Effector memory CD8-positive, alpha-beta T cell (primary cell): ENCODE data around the gene JAKMIP3.
"Not testable (repeated sequence)": the region's sequence is repeated elsewhere in the genome, so short reads cannot be mapped to it uniquely, and the experiment has no call there.

Source experiments
- ATAC-seq: fragments of 150-1000 bp; cut with Tn5 transposase; replicated peaks from 2 replicates; pipeline ENCODE4 v1.10.0; 2021; ENCODE audit warnings: mild to moderate bottlenecking, moderate library complexity
- DNase-seq, 3 experiments: peaks; one replicate each; pipeline ENCODE4 v3.0.0; 2021
- H3K27ac Mint-ChIP-seq, 2 donors: one replicate each; pipeline ENCODE4 v1.8.0; 2022; ENCODE audit warnings: mild to moderate bottlenecking in 2 of 2, mixed read lengths in 2 of 2, moderate library complexity in 2 of 2
- H3K27me3 Mint-ChIP-seq, 2 donors: one replicate each; pipeline ENCODE4 v1.8.0; 2022; ENCODE audit warnings: mixed read lengths in 2 of 2
- H3K36me3 Mint-ChIP-seq: one replicate; pipeline ENCODE4 v1.8.0; 2022; ENCODE audit warnings: mild to moderate bottlenecking, moderate library complexity, mixed read lengths; ENCODE audit not compliant: insufficient read depth
- H3K4me1 Mint-ChIP-seq, 2 donors: one replicate each; pipeline ENCODE4 v1.8.0; 2022; ENCODE audit warnings: low read depth in 2 of 2, mixed read lengths in 2 of 2
- H3K4me3 Mint-ChIP-seq, 2 donors: one replicate each; pipeline ENCODE4 v1.8.0; 2022; ENCODE audit warnings: mild to moderate bottlenecking in 2 of 2, mixed read lengths in 2 of 2, moderate library complexity in 2 of 2
- H3K9me3 Mint-ChIP-seq, 2 donors: one replicate each; pipeline ENCODE4 v1.8.0; 2022; ENCODE audit warnings: mixed read lengths in 2 of 2

JAKMIP3 gene

DNA sequence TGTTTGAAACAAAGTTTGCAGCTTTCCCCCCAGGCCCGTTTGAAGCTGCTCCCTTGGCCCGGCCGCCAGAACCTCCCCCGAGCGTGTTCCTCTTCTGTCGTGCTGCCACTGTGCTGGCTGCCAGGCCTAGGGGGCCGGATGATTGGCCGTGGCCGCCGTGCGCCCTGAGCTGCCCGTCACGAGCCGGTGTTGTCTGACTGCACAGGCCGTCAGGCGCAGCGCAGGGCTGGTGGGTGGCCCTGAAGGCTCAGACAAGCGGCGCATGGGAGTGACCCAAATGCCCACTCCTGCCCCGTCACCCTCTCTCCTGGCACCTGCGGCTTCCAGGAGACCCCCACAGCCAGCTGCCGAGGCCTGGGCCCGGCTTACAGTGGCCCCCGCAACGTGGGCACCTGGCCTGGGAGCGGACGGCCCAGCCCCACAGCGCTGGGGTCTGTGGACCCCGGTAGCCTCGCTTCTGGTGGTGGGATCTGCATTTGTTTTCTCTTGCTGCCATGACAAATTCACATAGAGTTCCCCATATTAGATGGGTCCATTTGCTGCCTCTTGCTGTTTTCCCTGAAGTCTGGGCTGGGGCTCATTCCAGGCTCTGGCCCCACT, 13.1 kb downstream of the JAKMIP3 start:
- H3K4me1 Mint-ChIP-seq, result no peaks in the 10 kb centered on the region
- ATAC-seq (no peak), DNase-seq (no peak)
- H3K4me3 Mint-ChIP-seq, result no peak overlapping the region
- peaks cover 44 to 73% of the 10 kb centered on the region in 2 donors for H3K27me3 Mint-ChIP-seq
- H3K27ac Mint-ChIP-seq, result no peak overlapping the region
- H3K9me3 Mint-ChIP-seq, result no peaks in the 10 kb centered on the region
- H3K36me3 Mint-ChIP-seq, result no peaks in the 10 kb centered on the region

DNA sequence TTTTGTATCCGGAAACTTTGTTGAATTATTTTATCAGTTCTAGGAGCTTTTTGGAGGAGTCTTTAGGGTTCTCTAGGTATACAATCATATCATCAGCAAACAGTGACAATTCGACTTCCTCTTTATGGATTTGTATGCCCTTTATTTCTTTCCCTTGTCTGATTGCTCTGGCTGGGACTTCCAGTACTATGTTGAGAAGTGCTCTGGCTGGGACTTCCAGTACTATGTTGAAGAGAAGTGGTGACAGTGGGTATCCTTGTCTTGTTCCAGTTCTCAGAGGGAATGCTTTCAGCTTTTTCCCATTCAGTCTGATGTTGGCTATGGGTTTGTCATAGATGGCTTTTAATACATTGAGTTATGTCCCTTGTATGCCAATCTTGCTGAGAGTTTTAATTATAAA, 18.6 kb downstream of the JAKMIP3 start:
- H3K9me3 Mint-ChIP-seq, H3K4me1 Mint-ChIP-seq, DNase-seq, ATAC-seq, H3K36me3 Mint-ChIP-seq, H3K4me3 Mint-ChIP-seq, H3K27ac Mint-ChIP-seq: not testable (repeated sequence)
- peaks cover 42 to 69% of the 10 kb centered on the region in 2 donors for H3K27me3 Mint-ChIP-seq

DNA sequence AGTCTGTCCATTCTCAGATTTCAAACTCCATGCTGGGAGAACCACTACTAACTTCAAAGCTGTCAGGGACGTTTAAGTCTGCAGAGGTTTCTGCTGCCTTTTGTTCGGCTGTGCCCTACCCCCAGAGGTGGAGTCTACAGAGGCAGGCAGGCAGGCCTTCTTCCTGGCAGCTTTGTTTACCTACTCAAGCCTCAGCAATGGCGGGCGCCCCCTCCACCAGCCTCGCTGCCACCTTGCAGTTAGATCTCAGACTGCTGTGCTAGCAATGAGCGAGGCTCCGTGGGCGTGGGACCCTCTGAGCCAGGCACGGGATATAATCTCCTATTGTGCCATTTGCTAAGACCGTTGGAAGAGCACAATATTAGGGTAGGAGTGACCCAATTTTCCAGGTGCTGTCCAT, 27.5 kb downstream of the JAKMIP3 start:
- not testable (repeated sequence) for DNase-seq, H3K4me1 Mint-ChIP-seq, ATAC-seq, H3K9me3 Mint-ChIP-seq, H3K27ac Mint-ChIP-seq, H3K4me3 Mint-ChIP-seq, H3K36me3 Mint-ChIP-seq
- H3K27me3 Mint-ChIP-seq, result peaks cover 62 to 84% of the 10 kb centered on the region in 2 donors

DNA sequence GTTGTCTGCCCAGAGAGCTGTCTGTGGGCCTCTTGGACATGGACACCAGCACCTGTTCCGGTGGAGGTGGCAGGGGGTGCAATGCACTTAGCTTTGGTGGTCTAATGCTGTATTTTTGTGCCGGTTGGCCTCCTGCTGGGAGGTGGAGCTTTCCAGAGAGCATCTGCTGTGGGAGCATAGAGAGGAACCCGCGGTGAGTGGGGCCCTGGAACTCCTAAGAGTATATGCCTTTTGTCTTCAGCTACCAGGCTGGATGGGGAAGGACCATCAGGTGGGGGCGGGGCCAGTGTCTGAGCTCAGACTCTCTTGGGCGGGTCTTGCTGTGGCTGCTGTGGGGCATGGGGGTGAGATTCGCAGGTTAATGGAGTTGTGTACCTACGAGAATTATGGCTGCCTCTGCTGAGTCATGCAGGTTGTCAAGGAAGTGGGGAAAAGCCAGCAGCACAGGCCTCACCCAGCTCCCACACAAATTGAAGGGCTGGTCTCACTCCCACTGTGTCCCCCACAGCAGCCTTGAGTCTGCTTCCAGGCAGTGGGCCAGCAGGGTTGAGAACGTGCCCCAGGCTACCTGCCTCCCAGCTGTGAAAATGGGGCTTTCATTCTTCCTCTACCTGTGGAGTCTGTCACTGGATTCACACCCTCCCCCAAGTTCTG, 29.0 kb downstream of the JAKMIP3 start:
- no peak for ATAC-seq
- H3K9me3 Mint-ChIP-seq, result no peaks in the 10 kb centered on the region
- no peak overlapping the region for H3K27ac Mint-ChIP-seq
- H3K4me3 Mint-ChIP-seq, result no peak overlapping the region
- DNase-seq, result no peak
- no peaks in the 10 kb centered on the region for H3K36me3 Mint-ChIP-seq
- H3K4me1 Mint-ChIP-seq, result peaks cover 0 to 2% of the 10 kb centered on the region in 2 donors
- peaks cover 62 to 94% of the 10 kb centered on the region in 2 donors for H3K27me3 Mint-ChIP-seq

DNA sequence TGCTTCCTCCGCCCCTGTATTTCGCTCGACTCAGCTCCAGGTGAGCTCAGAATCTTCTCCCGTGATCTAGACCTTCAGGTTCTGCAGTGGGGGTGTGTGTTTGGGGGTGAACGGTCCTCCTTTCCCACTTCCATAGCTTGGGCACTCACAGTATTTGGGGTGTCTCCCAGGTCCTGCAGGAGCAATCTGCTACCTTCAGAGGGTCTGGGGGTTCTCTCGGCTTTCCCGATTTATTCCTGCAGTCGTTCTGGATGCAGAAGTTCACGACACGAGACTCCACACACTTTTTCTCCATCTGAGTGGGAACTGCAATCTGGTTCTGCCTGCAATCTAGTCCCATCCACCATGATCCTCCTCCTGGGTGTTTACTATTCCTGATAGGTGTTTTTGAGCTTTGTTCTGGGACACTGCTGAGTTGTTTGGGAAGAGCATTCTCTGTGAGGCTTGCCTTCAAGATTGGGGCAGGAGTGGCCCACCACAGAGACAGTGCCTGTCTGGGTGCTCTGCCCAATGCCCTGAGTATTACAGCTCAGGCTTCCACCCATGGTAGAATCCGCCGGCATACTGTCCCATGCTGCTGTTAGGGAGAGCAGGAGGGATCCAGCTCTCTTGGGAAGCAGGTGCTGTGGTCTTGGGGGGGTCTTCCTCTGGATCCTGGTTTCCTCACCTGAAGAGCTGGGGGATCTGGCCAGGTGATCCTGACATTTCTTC, 29.8 kb downstream of the JAKMIP3 start:
- Mint-ChIP-seq H3K27me3 (peaks cover 55 to 95% of the 10 kb centered on the region in 2 donors), H3K36me3 (no peaks in the 10 kb centered on the region), H3K4me1 (peaks cover 0 to 2% of the 10 kb centered on the region in 2 donors), H3K4me3 (no peak overlapping the region), H3K9me3 (no peaks in the 10 kb centered on the region), H3K27ac (no peak overlapping the region)
- ATAC-seq (no peak), DNase-seq (no peak)

DNA sequence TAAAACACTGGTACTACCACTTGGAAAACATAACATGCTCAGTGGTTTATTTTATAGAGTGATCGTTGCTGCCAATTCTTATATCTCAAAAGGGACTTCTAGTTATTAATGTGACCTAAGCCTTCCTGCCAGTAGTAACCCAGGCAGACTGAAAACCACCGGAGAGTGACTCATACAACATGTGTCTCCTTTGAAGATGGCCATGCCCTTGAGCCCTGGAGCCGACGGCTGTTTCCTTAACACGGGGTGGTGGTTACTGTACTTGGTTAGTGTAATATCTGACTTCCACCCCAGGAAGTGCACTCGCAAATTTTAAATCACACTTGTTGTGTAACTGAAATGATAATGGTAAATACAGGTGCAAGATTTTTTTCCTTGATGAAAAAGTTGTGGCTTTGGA, 30.5 kb downstream of the JAKMIP3 start:
- H3K4me3 Mint-ChIP-seq, result no peak overlapping the region
- peaks cover 0 to 2% of the 10 kb centered on the region in 2 donors for H3K4me1 Mint-ChIP-seq
- H3K36me3 Mint-ChIP-seq, result no peaks in the 10 kb centered on the region
- H3K27ac Mint-ChIP-seq, result no peak overlapping the region
- ATAC-seq (no peak), DNase-seq (no peak)
- peaks cover 48 to 95% of the 10 kb centered on the region in 2 donors for H3K27me3 Mint-ChIP-seq
- no peaks in the 10 kb centered on the region for H3K9me3 Mint-ChIP-seq

DNA sequence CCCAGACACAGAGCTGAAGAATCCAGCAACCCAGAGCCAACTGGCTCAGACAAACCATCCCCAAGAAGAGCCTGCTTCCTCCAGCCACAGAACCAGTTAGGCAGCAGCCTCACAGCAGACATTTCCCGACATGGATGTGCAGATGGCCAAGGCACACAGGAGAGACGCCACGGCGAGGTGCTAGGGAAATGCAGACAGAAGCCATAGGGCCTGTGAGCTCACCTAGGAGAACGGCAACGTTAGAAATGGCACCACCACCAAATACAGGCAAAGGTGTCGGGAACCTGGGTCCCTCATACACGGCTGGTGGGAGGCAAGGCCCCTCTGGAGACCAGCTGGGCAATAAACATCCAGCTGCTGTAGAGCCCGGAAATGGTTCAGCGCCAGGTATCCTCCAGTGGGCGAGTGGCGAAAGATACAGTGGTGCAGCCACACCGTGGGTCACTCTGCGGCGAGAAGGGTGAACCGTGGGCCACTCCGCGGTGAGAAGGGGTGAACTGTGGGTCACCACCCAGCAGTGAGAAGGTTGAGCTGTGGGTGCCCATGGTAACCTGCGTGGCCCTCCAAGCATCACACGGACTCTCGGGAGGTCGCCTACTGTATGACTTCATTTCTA, 31.2 kb downstream of the JAKMIP3 start:
- Mint-ChIP-seq H3K4me3 (no peak overlapping the region), H3K27ac (no peak overlapping the region), H3K27me3 (peaks cover 50 to 95% of the 10 kb centered on the region in 2 donors), H3K9me3 (no peaks in the 10 kb centered on the region), H3K36me3 (no peaks in the 10 kb centered on the region), H3K4me1 (peaks cover 0 to 2% of the 10 kb centered on the region in 2 donors)
- DNase-seq (no peak), ATAC-seq (no peak)

DNA sequence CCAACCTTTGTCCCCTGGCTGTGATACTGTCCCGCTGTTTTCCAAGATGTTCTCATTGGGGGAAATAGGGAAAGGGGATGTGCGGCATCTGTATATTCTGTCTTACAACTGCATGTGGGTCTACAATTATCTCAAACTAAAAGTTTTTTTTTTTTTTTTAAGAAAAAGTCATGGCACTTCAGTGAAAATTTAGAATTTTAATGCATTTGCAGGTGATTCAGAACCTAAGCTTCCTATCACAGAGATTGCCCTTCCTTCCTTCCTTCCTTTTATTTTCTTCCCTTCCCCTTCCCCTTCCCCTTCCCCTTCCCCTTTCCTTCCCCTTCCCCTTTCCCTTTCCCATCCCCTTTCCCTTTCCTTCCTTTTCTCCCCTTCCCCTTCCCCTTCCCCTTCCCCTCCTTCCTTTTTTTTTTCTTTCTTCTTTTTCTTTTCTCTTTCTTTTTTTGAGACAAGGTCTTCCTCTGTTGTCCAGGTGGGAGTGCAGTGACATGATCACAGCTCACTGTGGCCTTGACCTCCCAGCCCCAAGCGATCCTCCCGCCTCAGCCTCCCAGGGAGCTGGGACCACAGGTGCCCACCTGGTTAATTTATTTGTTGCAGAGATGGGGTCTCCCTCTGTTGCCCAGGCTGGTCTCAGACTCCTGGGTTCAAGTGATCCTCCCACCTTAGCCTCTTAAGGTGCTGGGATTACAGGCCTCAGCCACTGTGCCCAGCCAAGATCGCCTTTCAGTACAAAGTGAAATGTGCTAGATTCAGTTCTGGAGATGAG, 32.0 kb downstream of the JAKMIP3 start:
- H3K4me3 Mint-ChIP-seq, result no peak overlapping the region
- no peaks in the 10 kb centered on the region for H3K9me3 Mint-ChIP-seq
- peaks cover 51 to 95% of the 10 kb centered on the region in 2 donors for H3K27me3 Mint-ChIP-seq
- peaks cover 0 to 2% of the 10 kb centered on the region in 2 donors for H3K4me1 Mint-ChIP-seq
- DNase-seq (no peak), ATAC-seq (no peak)
- H3K36me3 Mint-ChIP-seq, result no peaks in the 10 kb centered on the region
- H3K27ac Mint-ChIP-seq, result no peak overlapping the region

DNA sequence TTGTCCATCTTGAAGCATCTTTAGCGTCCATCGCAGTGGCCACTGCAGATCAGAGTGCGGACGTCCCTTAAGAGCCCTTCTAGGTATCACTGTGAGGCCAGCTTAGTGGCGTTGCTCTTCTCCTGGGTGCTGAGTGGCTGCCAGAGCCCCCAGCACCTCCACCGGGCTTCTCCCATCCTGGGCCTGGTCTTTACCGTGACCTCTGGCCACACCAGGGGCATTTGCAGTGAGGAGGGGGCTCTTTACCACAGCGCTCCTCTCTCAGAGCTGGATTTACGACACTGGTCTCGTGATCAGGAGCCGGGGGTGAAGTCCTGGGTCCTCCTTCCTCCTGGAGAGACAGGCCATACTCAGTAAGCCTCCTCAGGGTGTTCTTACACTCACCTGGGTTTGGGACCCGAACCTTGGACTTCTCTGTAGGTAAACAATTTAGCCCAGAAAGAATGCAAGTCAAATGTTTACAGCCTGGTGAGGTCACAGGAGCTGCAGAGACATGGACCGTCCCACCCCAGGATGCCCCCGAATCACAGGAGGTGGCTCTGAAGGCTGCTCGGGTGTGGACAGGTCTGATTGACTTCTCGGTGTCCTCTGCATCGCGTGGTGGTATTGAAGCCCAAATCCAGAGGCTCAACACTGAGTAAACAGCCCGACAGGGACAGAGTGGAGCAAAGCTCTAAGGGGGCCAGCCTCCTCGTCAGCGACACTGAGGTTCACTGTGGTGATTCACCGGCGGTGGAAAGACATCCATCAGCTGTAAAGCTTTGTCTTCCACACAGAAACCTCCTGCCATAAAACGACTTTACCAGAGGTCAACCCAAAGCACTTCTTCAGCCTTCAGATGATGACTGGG, 33.0 kb downstream of the JAKMIP3 start:
- no peak for DNase-seq
- no peak for ATAC-seq
- no peak overlapping the region for H3K27ac Mint-ChIP-seq
- H3K4me3 Mint-ChIP-seq, result no peak overlapping the region
- H3K27me3 Mint-ChIP-seq, result peaks cover 52 to 95% of the 10 kb centered on the region in 2 donors
- H3K36me3 Mint-ChIP-seq, result no peaks in the 10 kb centered on the region
- H3K4me1 Mint-ChIP-seq, result peaks cover 0 to 2% of the 10 kb centered on the region in 2 donors
- no peaks in the 10 kb centered on the region for H3K9me3 Mint-ChIP-seq

DNA sequence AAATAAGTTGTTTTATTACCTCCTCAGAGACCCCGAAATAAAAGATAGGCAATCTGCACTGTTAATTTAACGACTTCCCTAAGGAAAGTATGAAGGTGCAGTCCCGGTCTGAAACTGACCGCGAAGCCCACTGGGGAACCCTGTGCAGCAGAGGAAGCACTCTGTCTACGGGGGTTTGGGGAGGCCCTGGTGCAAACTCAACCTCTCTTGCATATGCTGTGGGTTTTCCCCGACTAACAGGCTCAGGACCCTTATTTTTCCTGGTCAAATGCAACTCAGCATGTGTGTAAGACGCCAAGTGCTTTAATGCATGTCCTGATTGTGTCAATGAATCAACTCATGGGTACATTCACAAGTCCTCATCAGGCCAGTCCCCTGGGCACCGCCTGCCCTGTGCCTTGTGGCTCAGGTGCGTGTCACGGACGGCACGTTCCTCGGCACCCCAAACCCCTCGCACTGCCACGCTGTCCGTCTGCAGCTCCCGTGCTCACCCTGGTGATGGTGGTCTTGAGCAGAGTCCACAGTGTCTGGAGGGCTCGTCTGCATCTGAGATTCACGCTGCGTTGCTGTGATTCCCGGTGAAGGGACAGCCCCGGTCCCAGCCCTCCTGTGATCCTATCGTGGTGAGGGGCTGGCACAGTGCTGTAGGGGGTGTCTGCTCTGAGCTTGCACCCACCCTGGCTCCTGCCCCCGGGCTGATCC, 33.8 kb downstream of the JAKMIP3 start:
- Mint-ChIP-seq H3K4me1 (peaks cover 0 to 2% of the 10 kb centered on the region in 2 donors), H3K36me3 (no peaks in the 10 kb centered on the region), H3K27ac (no peak overlapping the region), H3K9me3 (no peaks in the 10 kb centered on the region), H3K4me3 (no peak overlapping the region), H3K27me3 (peaks cover 44 to 95% of the 10 kb centered on the region in 2 donors)
- no peak for DNase-seq
- ATAC-seq, result no peak

DNA sequence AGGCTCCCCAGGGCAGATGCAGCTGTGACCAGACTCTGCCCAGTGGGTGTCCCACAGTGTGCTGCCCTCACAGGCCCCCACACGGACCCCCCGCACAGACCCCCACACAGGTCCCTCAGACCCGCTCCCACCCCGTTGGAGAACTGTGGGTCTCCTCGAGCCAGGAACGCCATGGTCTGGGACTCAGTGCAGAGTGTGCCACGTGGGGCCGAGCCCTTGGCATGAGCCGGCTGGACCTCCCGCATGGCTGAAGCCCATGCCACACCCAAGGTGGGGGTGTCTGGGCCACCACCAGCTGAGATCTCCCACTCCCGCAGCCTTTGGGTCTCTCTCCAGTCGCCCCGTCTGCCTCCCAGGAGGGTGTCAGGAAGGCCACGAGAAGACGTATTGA, 34.3 kb downstream of the JAKMIP3 start:
- Mint-ChIP-seq H3K27me3 (peaks cover 39 to 89% of the 10 kb centered on the region in 2 donors), H3K27ac (no peak overlapping the region), H3K4me1 (peaks cover 0 to 2% of the 10 kb centered on the region in 2 donors), H3K4me3 (no peak overlapping the region), H3K9me3 (no peaks in the 10 kb centered on the region), H3K36me3 (no peaks in the 10 kb centered on the region)
- no peak for ATAC-seq
- no peak for DNase-seq
